T-helper 17 cell (primary cell): ENCODE measurements around the gene AP3S2. TPM values are rescaled to one million over a fixed set of nuclear protein-coding genes. Genes with fewer than 3 reads are reported as not detected.

Experiments used
- ATAC-seq: fragments of 150-1000 bp; cut with Tn5 transposase; 2 replicates; pipeline ENCODE4 v1.10.0; 2021; ENCODE audit warnings: mild to moderate bottlenecking, moderate library complexity
- DNase-seq, 3 donors: peaks; one replicate each; pipeline versions ENCODE4 v3.0.0 to v3.0.0-alpha.2; 2020 to 2021
- H3K9me3 ChIP-seq: one replicate; pipeline ENCODE4 v1.7.0; 2013; ENCODE audit warnings: low read length, mild to moderate bottlenecking; ENCODE audit not compliant: control insufficient read depth, poor library complexity, severe bottlenecking
- H3K27ac Mint-ChIP-seq: one replicate; pipeline ENCODE4 v1.8.0; 2022; ENCODE audit warnings: mild to moderate bottlenecking, moderate library complexity, mixed read lengths
- H3K27me3 Mint-ChIP-seq: one replicate; pipeline ENCODE4 v1.8.0; 2022; ENCODE audit warnings: mixed read lengths
- H3K36me3 Mint-ChIP-seq: one replicate; pipeline ENCODE4 v1.8.0; 2022; ENCODE audit warnings: low read depth, mixed read lengths
- H3K4me1 Mint-ChIP-seq: one replicate; pipeline ENCODE4 v1.8.0; 2022; ENCODE audit warnings: mild to moderate bottlenecking, mixed read lengths
- H3K4me3 Mint-ChIP-seq: one replicate; pipeline ENCODE4 v1.8.0; 2022; ENCODE audit warnings: mild to moderate bottlenecking, moderate library complexity, mixed read lengths
- total RNA-seq, 4 donors: library from RNA in 2 of 4; stranded (reverse) in 2 of 4; gene quantifications; one replicate each; pipeline ENCODE4 v1.2.3 and lab custom pipeline; 2022 to 2026

AP3S2 gene
- total RNA-seq, 2 donors from 2014 or later: 28.0 to 29.1 TPM

GRCh38 chr15:89829616-89830440 lies 64.0 kb downstream of the AP3S2 start:
- DNase-seq (no peak), ATAC-seq (no peak)
- H3K4me1 Mint-ChIP-seq: peaks cover 9% of the 10 kb centered on the region
- no peaks in the 10 kb centered on the region for H3K27me3 Mint-ChIP-seq
- H3K27ac Mint-ChIP-seq: peak overlapping the region; percentile 83
- H3K4me3 Mint-ChIP-seq: no peak overlapping the region
- H3K9me3 ChIP-seq: no peaks in the 10 kb centered on the region
- peaks cover 7% of the 10 kb centered on the region for H3K36me3 Mint-ChIP-seq

GRCh38 chr15:89829161-89829560 lies 64.6 kb downstream of the AP3S2 start:
- DNase-seq: no peak
- peaks cover 9% of the 10 kb centered on the region for H3K4me1 Mint-ChIP-seq
- H3K36me3 Mint-ChIP-seq: peaks cover 8% of the 10 kb centered on the region
- H3K27ac Mint-ChIP-seq: peak overlapping the region; percentile 83
- no peaks in the 10 kb centered on the region for H3K9me3 ChIP-seq
- ATAC-seq: no peak
- H3K4me3 Mint-ChIP-seq: no peak overlapping the region
- H3K27me3 Mint-ChIP-seq: peaks cover 3% of the 10 kb centered on the region

DNA sequence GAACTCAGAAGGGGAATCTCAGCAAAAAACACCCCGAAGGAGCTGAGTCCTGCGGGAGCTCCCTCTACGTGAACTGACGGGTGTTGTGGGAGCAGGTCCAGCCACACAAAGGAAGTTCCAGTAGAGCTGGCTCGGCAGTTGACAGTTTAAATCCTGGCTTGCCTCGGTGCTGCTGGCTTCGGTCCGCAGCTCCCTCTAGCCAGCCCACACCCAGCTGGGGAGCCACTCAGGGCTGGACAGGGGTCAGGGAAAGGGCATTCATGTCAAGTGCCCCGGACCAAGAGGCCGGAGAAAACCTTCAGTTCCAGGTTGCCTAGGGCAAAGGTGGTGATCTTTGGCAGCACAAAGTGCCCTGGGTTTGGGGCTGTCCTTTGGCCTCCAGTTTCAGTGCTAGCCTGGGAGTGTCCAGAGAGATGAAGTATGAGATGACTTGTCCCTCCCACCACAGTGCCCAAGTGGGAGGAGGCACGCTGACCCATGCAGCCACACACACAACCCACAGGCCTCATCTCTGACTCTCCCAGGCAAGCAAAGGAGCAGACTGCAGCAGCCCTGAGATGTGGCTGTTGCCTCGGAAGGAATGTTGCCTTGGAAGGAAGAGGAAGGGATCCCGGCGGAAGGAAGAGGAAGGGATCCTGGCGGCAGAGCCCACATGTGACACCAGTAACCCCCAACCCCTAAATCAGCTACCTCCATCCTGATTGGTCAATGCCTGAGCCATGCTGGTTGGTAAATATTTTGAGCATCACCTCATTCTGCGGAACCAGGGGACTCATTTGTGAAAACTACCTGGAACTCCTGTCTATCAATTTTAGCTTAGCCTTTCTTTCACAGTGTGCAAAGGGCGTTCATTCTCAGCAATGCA lies 65.3 kb downstream of the AP3S2 start:
- peaks cover 9% of the 10 kb centered on the region for H3K36me3 Mint-ChIP-seq
- H3K27ac Mint-ChIP-seq: peak overlapping the region; percentile 47
- no peak overlapping the region for H3K4me3 Mint-ChIP-seq
- DNase-seq (no peak), ATAC-seq (no peak)
- H3K9me3 ChIP-seq: no peaks in the 10 kb centered on the region
- H3K4me1 Mint-ChIP-seq: peaks cover 9% of the 10 kb centered on the region
- H3K27me3 Mint-ChIP-seq: peaks cover 8% of the 10 kb centered on the region

DNA sequence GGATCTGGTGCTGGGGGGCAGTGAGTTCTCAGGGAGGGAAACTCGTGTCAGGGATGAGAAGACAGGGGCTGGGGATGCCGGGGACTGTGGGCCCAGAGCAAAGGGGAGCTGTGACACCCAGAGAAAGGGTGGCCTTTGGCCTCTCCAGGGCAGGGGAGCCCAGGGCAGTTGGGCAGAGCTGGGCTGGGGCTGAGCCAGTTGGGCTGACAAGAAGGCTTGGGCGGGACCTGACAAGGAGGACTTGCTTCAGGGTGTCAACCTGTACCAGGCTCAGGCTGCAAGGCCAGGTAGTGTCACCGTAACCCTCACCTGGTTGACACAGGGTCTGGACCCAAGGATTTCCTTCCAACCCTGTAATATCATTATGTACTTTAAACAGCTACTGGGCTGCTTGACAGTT lies 66.0 kb downstream of the AP3S2 start:
- H3K27me3 Mint-ChIP-seq: peaks cover 8% of the 10 kb centered on the region
- H3K36me3 Mint-ChIP-seq: peaks cover 9% of the 10 kb centered on the region
- H3K27ac Mint-ChIP-seq: no peak overlapping the region
- H3K4me3 Mint-ChIP-seq: no peak overlapping the region
- no peaks in the 10 kb centered on the region for H3K9me3 ChIP-seq
- DNase-seq: no peak
- no peak for ATAC-seq
- H3K4me1 Mint-ChIP-seq: peaks cover 9% of the 10 kb centered on the region

DNA sequence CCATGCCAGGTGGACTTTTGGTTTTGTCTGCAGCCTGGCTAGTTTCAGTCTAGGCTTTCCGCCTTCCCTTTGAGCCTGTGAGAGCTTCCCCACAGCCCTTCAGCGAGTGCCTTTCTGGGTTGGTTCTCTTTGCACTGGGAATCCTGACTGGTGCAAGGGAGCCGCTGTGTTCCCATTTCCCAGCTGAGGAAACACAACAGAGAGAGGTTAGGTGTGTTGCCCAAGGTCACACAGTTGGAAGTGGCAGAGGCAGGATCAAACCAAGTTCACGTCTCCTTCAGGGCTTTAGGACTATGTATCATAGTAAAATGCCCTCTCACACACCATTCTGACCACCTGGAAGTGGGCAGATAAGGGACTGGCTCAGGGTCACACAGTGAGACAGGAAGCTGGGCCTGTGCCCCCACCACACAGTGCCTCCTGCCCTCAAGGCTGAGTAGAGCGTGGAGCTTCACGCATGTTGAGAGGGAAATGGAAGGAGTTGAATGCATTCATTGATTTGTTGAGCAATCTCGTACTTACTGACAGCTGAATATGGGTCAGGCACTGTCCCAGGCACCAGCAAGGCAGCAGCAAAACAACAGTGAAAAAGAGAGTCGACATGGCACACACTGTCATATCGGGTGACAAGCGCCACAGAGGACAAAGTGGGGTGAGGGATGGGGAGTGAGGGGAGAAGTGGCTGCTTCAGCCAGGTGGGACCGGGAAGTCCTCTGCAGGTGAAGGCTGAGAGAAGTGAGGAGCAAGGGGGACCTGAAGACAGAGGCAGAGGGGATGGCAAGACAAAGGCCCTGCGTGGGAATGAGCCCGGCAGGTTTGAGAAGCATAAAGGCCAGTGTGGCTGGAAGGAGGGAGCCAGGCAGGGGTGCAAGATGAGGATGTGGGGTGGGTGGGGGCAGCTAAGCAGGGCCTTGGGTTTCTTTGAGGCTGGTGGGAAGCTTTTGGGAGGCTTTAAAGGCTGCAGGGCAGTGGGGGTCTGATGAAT lies 66.8 kb downstream of the AP3S2 start:
- H3K36me3 Mint-ChIP-seq: peaks cover 9% of the 10 kb centered on the region
- H3K4me3 Mint-ChIP-seq: no peak overlapping the region
- DNase-seq: no peak
- H3K9me3 ChIP-seq: no peaks in the 10 kb centered on the region
- H3K4me1 Mint-ChIP-seq: peaks cover 9% of the 10 kb centered on the region
- peaks cover 15% of the 10 kb centered on the region for H3K27me3 Mint-ChIP-seq
- H3K27ac Mint-ChIP-seq: no peak overlapping the region
- ATAC-seq: no peak

- H3K27ac Mint-ChIP-seq: no peak overlapping the region
- peaks cover 22% of the 10 kb centered on the region for H3K27me3 Mint-ChIP-seq
- DNase-seq (no peak), ATAC-seq (peak; percentile 30)
- H3K36me3 Mint-ChIP-seq: peaks cover 9% of the 10 kb centered on the region
- no peaks in the 10 kb centered on the region for H3K9me3 ChIP-seq
- peaks cover 9% of the 10 kb centered on the region for H3K4me1 Mint-ChIP-seq
- H3K4me3 Mint-ChIP-seq: no peak overlapping the region
These were observed 68.4 kb downstream of the AP3S2 start for GRCh38 chr15:89825271-89825940.

DNA sequence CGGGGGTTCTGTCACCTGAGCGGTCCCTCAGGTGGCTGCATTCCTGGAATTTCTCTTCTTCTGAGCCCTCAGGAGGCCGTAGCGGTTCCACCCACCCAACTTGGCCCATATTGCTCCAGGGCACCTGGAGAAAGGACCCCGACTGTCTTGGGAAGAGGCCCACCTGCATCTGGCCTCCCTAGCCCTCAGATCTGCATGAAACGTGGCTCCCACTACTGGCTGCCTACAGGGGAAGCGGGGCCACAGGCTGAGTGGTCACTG lies 69.3 kb downstream of the AP3S2 start:
- no peaks in the 10 kb centered on the region for H3K9me3 ChIP-seq
- Mint-ChIP-seq H3K27ac (no peak overlapping the region), H3K36me3 (peaks cover 5% of the 10 kb centered on the region), H3K4me1 (peaks cover 6% of the 10 kb centered on the region), H3K4me3 (no peak overlapping the region), H3K27me3 (peaks cover 22% of the 10 kb centered on the region)
- DNase-seq (no peak), ATAC-seq (no peak)

DNA sequence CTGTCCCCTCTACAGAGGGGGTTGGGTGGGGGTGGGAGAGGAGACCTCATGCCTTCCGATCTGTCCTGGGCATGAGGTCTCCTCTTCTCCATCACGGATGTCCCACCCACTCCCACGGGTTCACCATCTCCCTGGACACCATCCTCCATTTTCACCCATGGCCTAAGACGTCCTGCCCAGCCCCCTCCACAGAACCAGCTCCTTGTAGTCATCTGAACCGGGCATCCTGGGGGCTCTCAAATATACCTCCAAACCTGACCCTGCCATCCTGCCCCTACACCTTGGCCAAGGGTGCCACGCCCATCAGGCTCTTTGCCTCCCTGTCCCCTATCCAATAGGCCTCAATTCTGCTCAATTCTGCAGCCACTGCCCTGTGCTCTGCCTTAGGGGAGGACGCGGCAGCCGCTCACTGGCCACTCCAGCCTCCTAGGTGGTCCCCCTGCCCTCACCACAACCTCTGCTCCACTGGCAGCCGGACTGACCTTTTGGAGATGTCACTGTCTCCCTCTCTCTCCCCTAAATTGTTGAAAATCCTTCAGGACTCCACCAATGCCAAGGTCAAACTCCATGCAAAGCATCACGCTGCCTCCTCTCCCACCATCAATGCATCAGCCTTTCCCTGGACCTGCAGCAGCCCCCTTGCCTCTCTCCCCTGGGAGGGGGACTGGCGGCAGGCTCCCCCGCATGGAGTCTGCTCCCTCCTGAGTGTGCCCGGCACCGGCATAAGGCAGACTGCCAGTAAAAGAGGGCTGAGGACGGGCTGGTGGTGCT lies 69.8 kb downstream of the AP3S2 start:
- H3K4me1 Mint-ChIP-seq: peaks cover 4% of the 10 kb centered on the region
- peaks cover 22% of the 10 kb centered on the region for H3K27me3 Mint-ChIP-seq
- no peaks in the 10 kb centered on the region for H3K9me3 ChIP-seq
- H3K36me3 Mint-ChIP-seq: peaks cover 5% of the 10 kb centered on the region
- DNase-seq (no peak), ATAC-seq (no peak)
- no peak overlapping the region for H3K4me3 Mint-ChIP-seq
- H3K27ac Mint-ChIP-seq: no peak overlapping the region

GRCh38 chr15:89822951-89823711 lies 70.7 kb downstream of the AP3S2 start:
- Mint-ChIP-seq H3K36me3 (peaks cover 5% of the 10 kb centered on the region), H3K4me1 (peaks cover 4% of the 10 kb centered on the region), H3K27me3 (peaks cover 25% of the 10 kb centered on the region), H3K27ac (no peak overlapping the region), H3K4me3 (no peak overlapping the region)
- no peak for DNase-seq
- no peaks in the 10 kb centered on the region for H3K9me3 ChIP-seq
- ATAC-seq: peak; percentile 18

- H3K27ac Mint-ChIP-seq: no peak overlapping the region
- no peak for ATAC-seq
- H3K4me3 Mint-ChIP-seq: no peak overlapping the region
- H3K36me3 Mint-ChIP-seq: peaks cover 5% of the 10 kb centered on the region
- peaks cover 28% of the 10 kb centered on the region for H3K27me3 Mint-ChIP-seq
- no peaks in the 10 kb centered on the region for H3K9me3 ChIP-seq
- no peak for DNase-seq
- H3K4me1 Mint-ChIP-seq: peaks cover 4% of the 10 kb centered on the region
These were observed 71.2 kb downstream of the AP3S2 start for GRCh38 chr15:89822611-89822950.

GRCh38 chr15:89822026-89822425 lies 71.8 kb downstream of the AP3S2 start:
- no peak overlapping the region for H3K27ac Mint-ChIP-seq
- no peak for ATAC-seq
- H3K4me3 Mint-ChIP-seq: no peak overlapping the region
- no peaks in the 10 kb centered on the region for H3K9me3 ChIP-seq
- H3K27me3 Mint-ChIP-seq: peaks cover 31% of the 10 kb centered on the region
- DNase-seq: no peak
- peaks cover 5% of the 10 kb centered on the region for H3K36me3 Mint-ChIP-seq
- H3K4me1 Mint-ChIP-seq: peaks cover 2% of the 10 kb centered on the region
